Measurements from ENCODE around the gene SUMO4. TPM values are rescaled to one million over a fixed set of nuclear protein-coding genes. Genes with fewer than 3 reads are reported as not detected.

Gene SUMO4
- total RNA-seq, 4 donors from 2014 or later, result 0.58 to 2.1 (median 1.0) TPM

DNA sequence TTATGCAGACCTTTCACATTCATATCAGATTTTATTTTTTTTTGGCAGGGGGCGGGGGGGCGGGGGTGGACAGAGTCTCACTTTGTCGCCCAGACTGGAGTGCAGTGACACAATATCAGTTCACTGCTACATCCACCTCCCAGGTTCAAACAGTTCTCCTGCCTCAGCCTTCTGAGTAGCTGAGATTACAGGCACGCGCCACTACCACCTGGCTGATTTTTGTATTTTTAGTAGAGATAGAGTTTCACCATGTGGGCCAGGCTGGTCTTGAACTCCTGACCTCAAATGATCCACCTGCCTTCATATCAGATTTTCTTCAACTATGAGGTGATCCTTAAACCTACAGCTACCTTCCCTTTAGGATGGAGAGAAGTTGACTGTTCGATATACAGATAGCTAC lies 8.0 kb upstream of the SUMO4 start:
- H3K36me3 ChIP-seq, result no peaks in the 10 kb centered on the region
- no peak overlapping the region for H3K4me3 ChIP-seq
- no peak for DNase-seq (ENCODE audit: extremely low spot score)
- TF ChIP-seq EP300 (IDR thresholded peaks at IDR 0.05) (no peak), POLR2A (IDR thresholded peaks at IDR 0.05; ENCODE audit: low read depth) (no peak), POLR2AphosphoS5 (IDR thresholded peaks at IDR 0.05) (no peak)
- TF ChIP-seq, protein P1, sequence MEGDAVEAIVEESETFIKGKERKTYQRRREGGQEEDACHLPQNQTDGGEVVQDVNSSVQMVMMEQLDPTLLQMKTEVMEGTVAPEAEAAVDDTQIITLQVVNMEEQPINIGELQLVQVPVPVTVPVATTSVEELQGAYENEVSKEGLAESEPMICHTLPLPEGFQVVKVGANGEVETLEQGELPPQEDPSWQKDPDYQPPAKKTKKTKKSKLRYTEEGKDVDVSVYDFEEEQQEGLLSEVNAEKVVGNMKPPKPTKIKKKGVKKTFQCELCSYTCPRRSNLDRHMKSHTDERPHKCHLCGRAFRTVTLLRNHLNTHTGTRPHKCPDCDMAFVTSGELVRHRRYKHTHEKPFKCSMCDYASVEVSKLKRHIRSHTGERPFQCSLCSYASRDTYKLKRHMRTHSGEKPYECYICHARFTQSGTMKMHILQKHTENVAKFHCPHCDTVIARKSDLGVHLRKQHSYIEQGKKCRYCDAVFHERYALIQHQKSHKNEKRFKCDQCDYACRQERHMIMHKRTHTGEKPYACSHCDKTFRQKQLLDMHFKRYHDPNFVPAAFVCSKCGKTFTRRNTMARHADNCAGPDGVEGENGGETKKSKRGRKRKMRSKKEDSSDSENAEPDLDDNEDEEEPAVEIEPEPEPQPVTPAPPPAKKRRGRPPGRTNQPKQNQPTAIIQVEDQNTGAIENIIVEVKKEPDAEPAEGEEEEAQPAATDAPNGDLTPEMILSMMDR (IDR thresholded peaks at IDR 0.05), result no peak
- intact Hi-C loops (cut with DNase I), result no loop called here
- no peaks in the 10 kb centered on the region for H3K27me3 ChIP-seq
- WGBS, result 99% methylated on average over 6 of the region's 6 CpGs
- H3K27ac ChIP-seq (replicated peaks in 1 of 4), result no peak overlapping the region
- peaks cover 0 to 23% (median 17%) of the 10 kb centered on the region in 4 donors for H3K4me1 ChIP-seq
- H3K9me3 ChIP-seq, result no peaks in the 10 kb centered on the region

DNA sequence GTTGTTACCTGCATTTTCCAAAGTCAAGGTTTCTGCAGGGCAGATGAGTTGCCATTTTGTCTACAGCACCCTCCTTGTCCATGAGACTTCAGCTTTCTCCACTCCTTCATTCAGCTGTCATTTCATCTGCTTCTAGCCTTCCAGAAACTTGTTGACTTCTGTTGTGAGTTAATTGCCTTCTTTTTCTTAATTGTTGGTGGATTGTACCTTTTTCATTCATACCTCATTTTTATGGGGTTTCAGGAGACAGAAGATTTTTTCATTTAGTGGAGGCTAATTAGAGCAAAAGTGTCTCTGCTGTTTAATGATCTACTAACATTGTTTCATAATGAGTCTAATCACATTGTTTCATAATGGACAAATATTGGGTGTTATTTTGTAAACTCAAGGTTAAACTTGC lies 7.5 kb upstream of the SUMO4 start:
- no peaks in the 10 kb centered on the region for H3K27me3 ChIP-seq
- peaks cover 0 to 4% (median under 1%) of the 10 kb centered on the region in 4 donors for H3K36me3 ChIP-seq
- TF ChIP-seq EP300 (IDR thresholded peaks at IDR 0.05) (no peak), POLR2A (IDR thresholded peaks at IDR 0.05; ENCODE audit: low read depth) (no peak), POLR2AphosphoS5 (IDR thresholded peaks at IDR 0.05) (no peak)
- TF ChIP-seq, protein P1 (IDR thresholded peaks at IDR 0.05), result no peak
- no peak overlapping the region for H3K4me3 ChIP-seq
- no peak for DNase-seq (ENCODE audit: extremely low spot score)
- H3K9me3 ChIP-seq, result no peaks in the 10 kb centered on the region
- H3K4me1 ChIP-seq, result peaks cover 0 to 20% (median 17%) of the 10 kb centered on the region in 4 donors
- H3K27ac ChIP-seq (replicated peaks in 1 of 4), result no peak overlapping the region
- intact Hi-C loops (cut with DNase I), result no loop called here

DNA sequence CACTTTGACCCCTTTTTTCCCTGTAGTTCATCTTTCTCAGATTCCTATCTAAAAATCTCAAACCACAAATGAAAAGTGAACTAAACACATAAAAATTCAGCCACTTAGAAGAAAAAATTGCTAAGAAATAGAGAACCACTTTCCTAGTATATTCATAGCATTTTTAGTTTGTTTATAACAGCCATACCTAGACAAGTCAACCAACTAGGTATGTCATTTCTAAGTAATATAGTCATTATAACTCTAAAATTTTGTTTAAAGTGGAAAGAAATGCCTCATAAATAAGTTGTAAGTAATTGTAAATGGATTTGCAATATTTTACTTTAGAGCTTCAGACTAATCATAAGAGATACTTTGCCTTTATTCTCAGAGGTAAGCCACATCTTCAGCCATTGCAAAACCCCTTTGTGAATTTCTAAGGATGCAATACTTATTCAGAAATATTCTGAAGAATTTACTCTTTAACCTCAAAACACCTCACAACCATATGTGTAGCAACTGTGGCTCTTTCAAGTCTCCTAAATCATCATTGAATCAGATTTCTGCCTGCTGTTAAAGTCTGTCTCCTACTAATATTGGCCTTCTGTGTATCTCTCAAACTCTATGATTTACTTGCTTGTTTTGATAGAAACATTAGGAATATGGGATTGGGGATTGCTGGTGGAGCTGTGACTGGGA lies 6.9 kb upstream of the SUMO4 start:
- no peak for DNase-seq (ENCODE audit: extremely low spot score)
- intact Hi-C loops (cut with DNase I), result no loop called here
- no peaks in the 10 kb centered on the region for H3K27me3 ChIP-seq
- H3K4me3 ChIP-seq, result no peak overlapping the region
- H3K27ac ChIP-seq (replicated peaks in 1 of 4), result no peak overlapping the region
- peaks cover 0 to 14% (median 11%) of the 10 kb centered on the region in 4 donors for H3K4me1 ChIP-seq
- H3K9me3 ChIP-seq, result no peaks in the 10 kb centered on the region
- H3K36me3 ChIP-seq, result peaks cover 0 to 10% (median 3%) of the 10 kb centered on the region in 4 donors
- TF ChIP-seq POLR2A (IDR thresholded peaks at IDR 0.05; ENCODE audit: low read depth) (no peak), POLR2AphosphoS5 (IDR thresholded peaks at IDR 0.05) (no peak), EP300 (IDR thresholded peaks at IDR 0.05) (no peak)
- TF ChIP-seq, protein P1 (IDR thresholded peaks at IDR 0.05), result no peak

DNA sequence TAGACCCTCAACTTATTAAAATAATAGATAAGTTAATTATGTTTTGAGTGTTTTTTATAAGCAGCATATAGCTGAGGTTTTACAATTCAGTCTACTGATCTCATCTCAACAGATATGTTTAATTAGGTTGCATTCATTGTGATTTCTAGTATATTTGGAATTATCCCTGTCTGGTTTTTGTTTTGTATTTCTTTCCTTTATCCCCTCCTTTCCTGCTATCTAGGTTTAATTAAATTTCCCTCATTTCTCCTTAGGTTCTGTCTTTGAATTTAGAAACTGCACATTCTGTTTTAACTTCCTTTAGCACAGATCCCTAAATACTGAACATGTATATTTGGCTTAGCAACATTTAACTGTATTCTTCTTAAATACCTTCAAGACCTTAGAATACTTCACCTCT lies 4.9 kb upstream of the SUMO4 start:
- Histone ChIP-seq H3K27me3 (no peaks in the 10 kb centered on the region), H3K27ac (replicated peaks in 1 of 4) (no peak overlapping the region), H3K4me3 (no peak overlapping the region), H3K36me3 (peaks cover 5 to 22% (median 14%) of the 10 kb centered on the region in 4 donors), H3K4me1 (peaks cover 0 to 9% (median 7%) of the 10 kb centered on the region in 4 donors), H3K9me3 (no peaks in the 10 kb centered on the region)
- intact Hi-C loops (cut with DNase I), result no loop called here
- no peak for DNase-seq (ENCODE audit: extremely low spot score)
- TF ChIP-seq EP300 (IDR thresholded peaks at IDR 0.05) (no peak), POLR2A (IDR thresholded peaks at IDR 0.05; ENCODE audit: low read depth) (no peak)

DNA sequence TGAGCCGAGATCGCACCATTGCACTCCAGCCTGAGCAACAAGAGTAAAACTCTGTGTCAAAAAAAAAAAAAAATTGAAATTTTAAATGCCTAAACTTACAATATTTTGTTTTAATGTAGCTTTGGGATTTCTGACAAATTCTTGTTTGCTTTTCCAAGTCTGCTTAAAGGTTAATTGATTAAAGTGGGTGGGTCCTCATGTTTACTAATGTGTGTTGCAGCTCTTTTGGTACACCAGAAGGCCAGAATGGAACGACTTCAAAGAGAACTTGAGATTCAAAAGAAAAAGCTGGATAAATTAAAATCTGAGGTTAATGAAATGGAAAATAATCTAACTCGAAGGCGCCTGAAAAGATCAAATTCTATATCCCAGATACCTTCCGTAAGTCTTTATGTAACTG lies 2.7 kb upstream of the SUMO4 start:
- H3K36me3 ChIP-seq, result peaks cover 12 to 36% (median 23%) of the 10 kb centered on the region in 4 donors
- 96% methylated on average over 6 of the region's 6 CpGs for WGBS
- intact Hi-C loops (cut with DNase I), result no loop called here

More for the DNA sequence above, 2.7 kb upstream of the SUMO4 start:
- H3K27me3 ChIP-seq, result no peaks in the 10 kb centered on the region
- H3K4me3 ChIP-seq, result no peak overlapping the region
- no peaks in the 10 kb centered on the region for H3K9me3 ChIP-seq
- H3K27ac ChIP-seq (replicated peaks in 1 of 4), result no peak overlapping the region
- peaks cover 0 to 9% (median 6%) of the 10 kb centered on the region in 4 donors for H3K4me1 ChIP-seq
- DNase-seq (ENCODE audit: extremely low spot score), result no peak
- TF ChIP-seq POLR2AphosphoS5 (IDR thresholded peaks at IDR 0.05) (no peak), EP300 (IDR thresholded peaks at IDR 0.05) (no peak), POLR2A (IDR thresholded peaks at IDR 0.05; ENCODE audit: low read depth) (no peak)
- TF ChIP-seq, protein P1 (IDR thresholded peaks at IDR 0.05), result no peak
